Measurements from ENCODE around the gene OTUD5. TPM values are rescaled to one million over a fixed set of nuclear protein-coding genes. Genes with fewer than 3 reads are reported as not detected.
"Not testable (repeated sequence)": the region's sequence is repeated elsewhere in the genome, so short reads cannot be mapped to it uniquely, and the experiment has no call there.

The OTUD5 gene
- total and polyA plus RNA-seq, 2 experiments from 2014 or later, result 27.0 to 43.4 TPM

- Histone ChIP-seq H3K4me1 (ENCODE audit: insufficient read depth) (no peaks in the 10 kb centered on the region), H3K79me2 (ENCODE audit: insufficient read depth) (peaks cover 22% of the 10 kb centered on the region), H3K27me3 (replicated peaks; ENCODE audit: insufficient read depth) (no peaks in the 10 kb centered on the region), H3K4me3 (no peak overlapping the region), H2AFZ (no peak overlapping the region), H3F3A (ENCODE audit: insufficient read depth) (no peaks in the 10 kb centered on the region), H4K20me1 (ENCODE audit: insufficient read depth) (no peaks in the 10 kb centered on the region), H3K27ac (no peak overlapping the region), H3K36me3 (ENCODE audit: low read depth) (no peaks in the 10 kb centered on the region), H3K9ac (no peak overlapping the region), H3K9me3 (ENCODE audit: low read depth) (no peaks in the 10 kb centered on the region), H3K9me2 (ENCODE audit: insufficient read depth) (no peaks in the 10 kb centered on the region), H3K4me2 (ENCODE audit: unreplicated experiment) (no peak overlapping the region)
- 95 to 100% methylated on average over 2 to 3 of the region's 4 CpGs for WGBS, 2 experiments (ENCODE audit: low coverage in 1 of 2, low lambda C conversion rate in 2 of 2, missing lambda C conversion rate in 2 of 2)
- no peak for DNase-seq
- in situ Hi-C loops (cut with MboI), result no loop called here
- TF ChIP-seq EZH2phosphoT487 (IDR thresholded peaks at IDR 0.05; ENCODE audit: insufficient read depth, low read depth), result no peak
- no peak for TF ChIP-seq EZH2 (IDR thresholded peaks at IDR 0.05; ENCODE audit: insufficient read depth, poor library complexity, severe bottlenecking)
These were observed 64.5 kb downstream of the OTUD5 start for GRCh38 chrX:48892896-48893295.

- Histone ChIP-seq H3K36me3 (ENCODE audit: low read depth) (no peaks in the 10 kb centered on the region), H4K20me1 (ENCODE audit: insufficient read depth) (no peaks in the 10 kb centered on the region), H3K4me1 (ENCODE audit: insufficient read depth) (no peaks in the 10 kb centered on the region), H3K79me2 (ENCODE audit: insufficient read depth) (peaks cover 18% of the 10 kb centered on the region), H2AFZ (peak overlapping the region; percentile 87), H3K4me2 (ENCODE audit: unreplicated experiment) (peak overlapping the region; percentile 71), H3F3A (ENCODE audit: insufficient read depth) (no peaks in the 10 kb centered on the region), H3K4me3 (peak overlapping the region; percentile 74), H3K9ac (peak overlapping the region; percentile 65), H3K27ac (no peak overlapping the region), H3K9me2 (ENCODE audit: insufficient read depth) (no peaks in the 10 kb centered on the region), H3K27me3 (replicated peaks; ENCODE audit: insufficient read depth) (no peaks in the 10 kb centered on the region), H3K9me3 (ENCODE audit: low read depth) (no peaks in the 10 kb centered on the region)
- DNase-seq, result peak; percentile 89
- in situ Hi-C loops (cut with MboI), result no loop called here
- WGBS, 2 experiments (ENCODE audit: low coverage in 1 of 2, low lambda C conversion rate in 2 of 2, missing lambda C conversion rate in 2 of 2), result 4 to 5% methylated on average over 17 to 44 of the region's 68 CpGs
- no peak for TF ChIP-seq EZH2phosphoT487 (IDR thresholded peaks at IDR 0.05; ENCODE audit: insufficient read depth, low read depth)
- TF ChIP-seq EZH2 (IDR thresholded peaks at IDR 0.05; ENCODE audit: insufficient read depth, poor library complexity, severe bottlenecking), result no peak
These were observed 65.8 kb downstream of the OTUD5 start for GRCh38 chrX:48891402-48892288.

GRCh38 chrX:48890934-48891401 lies 66.4 kb downstream of the OTUD5 start:
- H3K9ac ChIP-seq, result peak overlapping the region; percentile 65
- H3K9me2 ChIP-seq (ENCODE audit: insufficient read depth), result no peaks in the 10 kb centered on the region
- in situ Hi-C loops (cut with MboI), result no loop called here
- no peaks in the 10 kb centered on the region for H3F3A ChIP-seq (ENCODE audit: insufficient read depth)
- peak overlapping the region; percentile 87 for H2AFZ ChIP-seq
- H3K4me3 ChIP-seq, result peak overlapping the region; percentile 74
- peak overlapping the region; percentile 71 for H3K4me2 ChIP-seq (ENCODE audit: unreplicated experiment)
- no peaks in the 10 kb centered on the region for H3K4me1 ChIP-seq (ENCODE audit: insufficient read depth)
- no peaks in the 10 kb centered on the region for H3K36me3 ChIP-seq (ENCODE audit: low read depth)
- H4K20me1 ChIP-seq (ENCODE audit: insufficient read depth), result no peaks in the 10 kb centered on the region
- no peak overlapping the region for H3K27ac ChIP-seq
- 0 to 1% methylated on average over 9 to 22 of the region's 35 CpGs for WGBS, 2 experiments (ENCODE audit: low coverage in 1 of 2, low lambda C conversion rate in 2 of 2, missing lambda C conversion rate in 2 of 2)
- peak; percentile 15 for DNase-seq
- TF ChIP-seq EZH2 (IDR thresholded peaks at IDR 0.05; ENCODE audit: insufficient read depth, poor library complexity, severe bottlenecking) (no peak), EZH2phosphoT487 (IDR thresholded peaks at IDR 0.05; ENCODE audit: insufficient read depth, low read depth) (no peak)
- H3K27me3 ChIP-seq (replicated peaks; ENCODE audit: insufficient read depth), result no peaks in the 10 kb centered on the region
- no peaks in the 10 kb centered on the region for H3K9me3 ChIP-seq (ENCODE audit: low read depth)
- peaks cover 12% of the 10 kb centered on the region for H3K79me2 ChIP-seq (ENCODE audit: insufficient read depth)

- WGBS, 2 experiments (ENCODE audit: low coverage in 1 of 2, low lambda C conversion rate in 2 of 2, missing lambda C conversion rate in 2 of 2), result 15 to 18% methylated on average over 13 to 15 of the region's 15 CpGs
- no peaks in the 10 kb centered on the region for H3K9me2 ChIP-seq (ENCODE audit: insufficient read depth)
- no peaks in the 10 kb centered on the region for H3F3A ChIP-seq (ENCODE audit: insufficient read depth)
- TF ChIP-seq EZH2 (IDR thresholded peaks at IDR 0.05; ENCODE audit: insufficient read depth, poor library complexity, severe bottlenecking), result no peak
- no peak for TF ChIP-seq EZH2phosphoT487 (IDR thresholded peaks at IDR 0.05; ENCODE audit: insufficient read depth, low read depth)
- no peak overlapping the region for H3K27ac ChIP-seq
- no peak overlapping the region for H3K4me2 ChIP-seq (ENCODE audit: unreplicated experiment)
- no peaks in the 10 kb centered on the region for H4K20me1 ChIP-seq (ENCODE audit: insufficient read depth)
- in situ Hi-C loops (cut with MboI), result no loop called here
- H3K79me2 ChIP-seq (ENCODE audit: insufficient read depth), result peaks cover 6% of the 10 kb centered on the region; the same call in 1 of the 2 replicates
- H2AFZ ChIP-seq, result peak overlapping the region; percentile 87
- H3K4me1 ChIP-seq (ENCODE audit: insufficient read depth), result no peaks in the 10 kb centered on the region
- no peaks in the 10 kb centered on the region for H3K36me3 ChIP-seq (ENCODE audit: low read depth)
- no peaks in the 10 kb centered on the region for H3K27me3 ChIP-seq (replicated peaks; ENCODE audit: insufficient read depth)
- H3K4me3 ChIP-seq, result peak overlapping the region; percentile 74
- no peaks in the 10 kb centered on the region for H3K9me3 ChIP-seq (ENCODE audit: low read depth)
- DNase-seq, result peak; percentile 3
- no peak overlapping the region; the same call in 1 of the 2 replicates for H3K9ac ChIP-seq
These were observed 67.0 kb downstream of the OTUD5 start for GRCh38 chrX:48890296-48890925.

- DNase-seq; H3K4me1 ChIP-seq (ENCODE audit: insufficient read depth); H3K79me2 ChIP-seq (ENCODE audit: insufficient read depth); H3K27ac ChIP-seq; in situ Hi-C loops (cut with MboI); H3K9me2 ChIP-seq (ENCODE audit: insufficient read depth); H4K20me1 ChIP-seq (ENCODE audit: insufficient read depth); H3F3A ChIP-seq (ENCODE audit: insufficient read depth); H3K27me3 ChIP-seq (replicated peaks; ENCODE audit: insufficient read depth); H3K4me2 ChIP-seq (ENCODE audit: unreplicated experiment); H2AFZ ChIP-seq; H3K9ac ChIP-seq; H3K4me3 ChIP-seq; H3K9me3 ChIP-seq (ENCODE audit: low read depth); H3K36me3 ChIP-seq (ENCODE audit: low read depth): not testable (repeated sequence)
- 50 to 69% methylated on average over 5 of the region's 5 CpGs for WGBS, 2 experiments (ENCODE audit: low coverage in 1 of 2, low lambda C conversion rate in 2 of 2, missing lambda C conversion rate in 2 of 2)
These were observed 70.8 kb downstream of the OTUD5 start for GRCh38 chrX:48886586-48886985.

Data from GM23248 (cell line).